Measurements from ENCODE around the gene ARL10.

Gene ARL10

GRCh38 chr5:176365351-176366231 lies at the start of gene ARL10:
TSS of gene ARL10 (plus strand) at chr5:176365487. CDS start at chr5:176365564, 77 bp downstream.
- Histone ChIP-seq H3K27me3 (ENCODE audit: control insufficient read depth, insufficient read depth, low read length) (peaks cover 42% of the 10 kb centered on the region), H3K27ac (ENCODE audit: low read depth, low read length) (no peak within 1 kb of the TSS), H3K4me3 (ENCODE audit: low read depth, low read length) (peak within 1 kb of the TSS; percentile 72), H3K9ac (ENCODE audit: low read depth, low read length) (peak within 1 kb of the TSS; percentile 11; the same call in 1 of the 2 replicates), H3K4me1 (ENCODE audit: control insufficient read depth, insufficient read depth, low read length) (no peaks in the 10 kb centered on the region), H3K9me3 (ENCODE audit: control insufficient read depth, insufficient read depth, low read length) (no peaks in the 10 kb centered on the region), H3K36me3 (ENCODE audit: control insufficient read depth, insufficient read depth, low read length) (peaks cover 7% of the 10 kb centered on the region; the same call in 1 of the 2 replicates)

DNA sequence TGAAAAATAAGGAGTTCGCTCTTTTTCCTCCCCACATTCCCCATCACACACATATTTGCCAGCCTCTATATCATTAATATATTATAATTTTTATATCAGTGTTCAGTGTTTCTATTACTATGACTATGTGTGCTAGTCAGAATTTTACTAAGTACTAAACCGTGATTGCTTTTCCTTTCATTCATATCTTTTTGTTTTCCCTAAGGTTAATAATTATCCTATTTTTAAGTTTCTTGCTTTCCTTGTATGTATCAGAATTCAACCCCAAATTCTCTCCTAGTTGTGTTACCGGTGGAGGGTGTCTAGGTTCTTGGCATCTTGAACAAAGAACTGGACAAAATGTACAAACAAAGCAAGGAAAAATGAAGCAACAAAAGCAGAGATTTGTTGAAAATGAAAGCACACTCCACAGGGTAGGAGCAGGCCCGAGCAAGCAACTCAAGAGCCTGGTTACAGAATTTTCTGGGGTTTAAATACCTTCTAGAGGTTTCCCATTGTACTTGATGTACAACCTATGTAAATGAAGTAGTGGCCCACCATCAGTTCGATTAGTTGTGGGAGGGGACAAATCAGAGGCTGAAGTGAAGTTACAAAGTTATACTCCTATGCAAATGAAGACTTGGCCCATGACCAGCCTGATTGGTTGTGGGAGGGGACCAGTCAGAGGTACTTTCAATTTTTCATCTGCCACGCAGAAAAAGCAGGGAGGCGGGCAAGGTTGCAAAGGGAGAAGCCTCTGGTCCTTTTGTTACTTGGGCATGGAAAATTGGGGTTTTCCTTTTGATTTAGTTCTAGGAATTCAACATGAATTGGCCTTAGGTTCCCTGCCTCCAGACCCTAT lies 47.5 kb upstream of the ARL10 start:
- no peak overlapping the region for H3K27ac ChIP-seq (ENCODE audit: low read depth, low read length)
- H3K36me3 ChIP-seq (ENCODE audit: control insufficient read depth, insufficient read depth, low read length) = peaks cover 17% of the 10 kb centered on the region; the same call in 1 of the 2 replicates
- no peaks in the 10 kb centered on the region for H3K27me3 ChIP-seq (ENCODE audit: control insufficient read depth, insufficient read depth, low read length)
- H3K9ac ChIP-seq (ENCODE audit: low read depth, low read length) = no peak overlapping the region
- no peaks in the 10 kb centered on the region for H3K9me3 ChIP-seq (ENCODE audit: control insufficient read depth, insufficient read depth, low read length)
- H3K4me3 ChIP-seq (ENCODE audit: low read depth, low read length) = no peak overlapping the region
- no peaks in the 10 kb centered on the region for H3K4me1 ChIP-seq (ENCODE audit: control insufficient read depth, insufficient read depth, low read length)

DNA sequence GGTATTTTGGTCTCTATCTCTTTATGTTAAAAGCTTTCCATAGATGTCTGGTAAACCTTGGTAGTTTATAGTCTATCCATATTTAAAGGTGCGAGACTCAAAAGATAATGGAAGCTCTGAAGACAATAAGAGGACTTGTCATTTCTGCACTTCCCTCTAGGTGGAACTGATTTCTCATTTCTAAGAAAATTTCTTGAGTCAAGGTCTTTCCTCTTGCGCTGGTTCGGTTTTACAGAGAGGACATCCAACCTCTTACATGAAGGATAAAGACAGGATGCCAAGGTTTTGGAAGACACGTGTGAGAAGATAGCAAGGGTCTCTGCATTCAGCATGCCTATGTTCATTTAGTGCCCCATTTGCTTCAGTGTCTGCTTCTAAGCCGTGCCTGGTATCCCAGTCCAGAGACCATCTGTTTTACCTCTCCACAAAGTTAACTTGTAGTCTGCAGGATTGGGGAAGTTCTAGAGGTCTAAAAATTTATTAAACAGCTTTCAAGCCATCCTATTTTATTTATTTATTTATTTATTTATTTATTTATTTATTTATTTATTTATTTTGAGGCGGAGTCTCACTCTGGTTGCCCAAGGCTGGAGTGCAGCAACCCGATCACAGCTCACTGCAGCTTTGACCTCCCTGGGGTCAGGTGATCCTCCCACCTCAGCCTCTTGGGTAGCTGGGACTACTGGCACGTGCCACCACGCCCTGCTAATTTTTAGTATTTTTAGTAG lies 45.3 kb upstream of the ARL10 start:
- Histone ChIP-seq H3K4me3 (ENCODE audit: low read depth, low read length) (no peak overlapping the region), H3K27me3 (ENCODE audit: control insufficient read depth, insufficient read depth, low read length) (no peaks in the 10 kb centered on the region), H3K27ac (ENCODE audit: low read depth, low read length) (no peak overlapping the region), H3K9me3 (ENCODE audit: control insufficient read depth, insufficient read depth, low read length) (no peaks in the 10 kb centered on the region), H3K36me3 (ENCODE audit: control insufficient read depth, insufficient read depth, low read length) (peaks cover 24% of the 10 kb centered on the region; the same call in 1 of the 2 replicates), H3K9ac (ENCODE audit: low read depth, low read length) (no peak overlapping the region), H3K4me1 (ENCODE audit: control insufficient read depth, insufficient read depth, low read length) (no peaks in the 10 kb centered on the region)

GRCh38 chr5:176320577-176320976 lies 44.7 kb upstream of the ARL10 start:
- no peak overlapping the region for H3K4me3 ChIP-seq (ENCODE audit: low read depth, low read length)
- no peak overlapping the region for H3K27ac ChIP-seq (ENCODE audit: low read depth, low read length)
- H3K36me3 ChIP-seq (ENCODE audit: control insufficient read depth, insufficient read depth, low read length) = peaks cover 19% of the 10 kb centered on the region; the same call in 1 of the 2 replicates
- H3K4me1 ChIP-seq (ENCODE audit: control insufficient read depth, insufficient read depth, low read length) = no peaks in the 10 kb centered on the region
- no peaks in the 10 kb centered on the region for H3K9me3 ChIP-seq (ENCODE audit: control insufficient read depth, insufficient read depth, low read length)
- no peak overlapping the region for H3K9ac ChIP-seq (ENCODE audit: low read depth, low read length)
- no peaks in the 10 kb centered on the region for H3K27me3 ChIP-seq (ENCODE audit: control insufficient read depth, insufficient read depth, low read length)

DNA sequence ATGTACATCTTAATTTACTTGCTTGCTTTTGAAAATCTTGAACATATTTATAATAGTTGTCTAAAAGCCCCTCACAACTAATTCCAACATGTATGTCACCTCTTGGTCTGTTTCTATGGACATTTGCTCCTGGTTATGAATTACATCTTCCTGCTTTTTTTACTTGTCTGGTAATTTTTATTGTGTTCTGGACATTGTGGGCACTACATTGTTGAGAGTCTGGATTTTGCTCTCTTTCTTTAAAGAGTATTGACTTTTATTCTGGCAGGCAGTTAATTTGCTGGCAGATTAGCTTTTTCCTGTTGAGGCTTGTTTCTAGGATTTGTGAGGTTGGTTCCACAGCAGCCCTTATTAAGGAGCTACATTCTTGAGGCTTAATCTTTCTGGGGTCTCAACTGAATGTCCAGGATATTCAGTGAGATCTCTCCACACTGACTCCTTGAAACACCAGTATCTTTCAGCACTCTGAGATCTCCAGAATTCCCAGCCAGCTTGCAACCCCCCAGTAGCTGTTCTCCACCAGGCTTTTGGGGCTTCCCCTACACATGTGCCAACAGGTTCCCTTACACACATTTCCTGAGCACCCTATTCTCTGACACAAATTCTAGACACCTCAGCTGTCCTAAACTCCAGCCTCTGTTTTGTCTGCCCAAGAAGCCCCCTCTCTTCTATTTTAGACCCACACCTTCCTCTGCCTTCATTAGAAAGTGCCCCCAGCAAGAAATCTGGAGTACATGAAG lies 31.1 kb upstream of the ARL10 start:
- H3K9me3 ChIP-seq (ENCODE audit: control insufficient read depth, insufficient read depth, low read length) = no peaks in the 10 kb centered on the region
- H3K27ac ChIP-seq (ENCODE audit: low read depth, low read length) = no peak overlapping the region
- peaks cover 12% of the 10 kb centered on the region for H3K36me3 ChIP-seq (ENCODE audit: control insufficient read depth, insufficient read depth, low read length)
- no peaks in the 10 kb centered on the region for H3K4me1 ChIP-seq (ENCODE audit: control insufficient read depth, insufficient read depth, low read length)
- no peak overlapping the region for H3K4me3 ChIP-seq (ENCODE audit: low read depth, low read length)
- H3K9ac ChIP-seq (ENCODE audit: low read depth, low read length) = no peak overlapping the region
- no peaks in the 10 kb centered on the region for H3K27me3 ChIP-seq (ENCODE audit: control insufficient read depth, insufficient read depth, low read length)

GRCh38 chr5:176337913-176338312 lies 27.4 kb upstream of the ARL10 start:
- Histone ChIP-seq H3K9me3 (ENCODE audit: control insufficient read depth, insufficient read depth, low read length) (no peaks in the 10 kb centered on the region), H3K36me3 (ENCODE audit: control insufficient read depth, insufficient read depth, low read length) (peaks cover 12% of the 10 kb centered on the region), H3K4me1 (ENCODE audit: control insufficient read depth, insufficient read depth, low read length) (no peaks in the 10 kb centered on the region), H3K27ac (ENCODE audit: low read depth, low read length) (no peak overlapping the region), H3K4me3 (ENCODE audit: low read depth, low read length) (no peak overlapping the region), H3K27me3 (ENCODE audit: control insufficient read depth, insufficient read depth, low read length) (no peaks in the 10 kb centered on the region), H3K9ac (ENCODE audit: low read depth, low read length) (no peak overlapping the region)

GRCh38 chr5:176339304-176339703 lies 26.0 kb upstream of the ARL10 start:
- Histone ChIP-seq H3K9me3 (ENCODE audit: control insufficient read depth, insufficient read depth, low read length) (no peaks in the 10 kb centered on the region), H3K9ac (ENCODE audit: low read depth, low read length) (no peak overlapping the region), H3K27ac (ENCODE audit: low read depth, low read length) (no peak overlapping the region)

GRCh38 chr5:176341325-176342157 lies 23.7 kb upstream of the ARL10 start:
- Histone ChIP-seq H3K27me3 (ENCODE audit: control insufficient read depth, insufficient read depth, low read length) (no peaks in the 10 kb centered on the region), H3K27ac (ENCODE audit: low read depth, low read length) (no peak overlapping the region), H3K4me3 (ENCODE audit: low read depth, low read length) (no peak overlapping the region), H3K9ac (ENCODE audit: low read depth, low read length) (no peak overlapping the region), H3K4me1 (ENCODE audit: control insufficient read depth, insufficient read depth, low read length) (no peaks in the 10 kb centered on the region), H3K9me3 (ENCODE audit: control insufficient read depth, insufficient read depth, low read length) (no peaks in the 10 kb centered on the region), H3K36me3 (ENCODE audit: control insufficient read depth, insufficient read depth, low read length) (peaks cover 33% of the 10 kb centered on the region)

More at GRCh38 chr5:176339304-176339703, 26.0 kb upstream of the ARL10 start:
- H3K4me3 ChIP-seq (ENCODE audit: low read depth, low read length) = no peak overlapping the region
- peaks cover 12% of the 10 kb centered on the region for H3K36me3 ChIP-seq (ENCODE audit: control insufficient read depth, insufficient read depth, low read length)
- H3K27me3 ChIP-seq (ENCODE audit: control insufficient read depth, insufficient read depth, low read length) = no peaks in the 10 kb centered on the region
- no peaks in the 10 kb centered on the region for H3K4me1 ChIP-seq (ENCODE audit: control insufficient read depth, insufficient read depth, low read length)

- Histone ChIP-seq H3K9ac (ENCODE audit: low read depth, low read length) (no peak overlapping the region), H3K4me1 (ENCODE audit: control insufficient read depth, insufficient read depth, low read length) (no peaks in the 10 kb centered on the region), H3K36me3 (ENCODE audit: control insufficient read depth, insufficient read depth, low read length) (peaks cover 33% of the 10 kb centered on the region), H3K9me3 (ENCODE audit: control insufficient read depth, insufficient read depth, low read length) (no peaks in the 10 kb centered on the region), H3K4me3 (ENCODE audit: low read depth, low read length) (no peak overlapping the region), H3K27ac (ENCODE audit: low read depth, low read length) (no peak overlapping the region), H3K27me3 (ENCODE audit: control insufficient read depth, insufficient read depth, low read length) (no peaks in the 10 kb centered on the region)
These were observed 23.2 kb upstream of the ARL10 start for GRCh38 chr5:176342158-176342483.

All from HUES48 (cell line).